ENCODE results near the gene GLRA1.
"Not testable (repeated sequence)": the region's sequence is repeated elsewhere in the genome, so short reads cannot be mapped to it uniquely, and the experiment has no call there.

Gene GLRA1

GRCh38 chr5:151895660-151896030, 29.0 kb downstream of the GLRA1 start:
- no peak overlapping the region for H3K4me3 ChIP-seq (ENCODE audit: control insufficient read depth, low read depth, low read length)
- DNase-seq (ENCODE audit: low read depth), result no peak
- TF ChIP-seq, protein P1, sequence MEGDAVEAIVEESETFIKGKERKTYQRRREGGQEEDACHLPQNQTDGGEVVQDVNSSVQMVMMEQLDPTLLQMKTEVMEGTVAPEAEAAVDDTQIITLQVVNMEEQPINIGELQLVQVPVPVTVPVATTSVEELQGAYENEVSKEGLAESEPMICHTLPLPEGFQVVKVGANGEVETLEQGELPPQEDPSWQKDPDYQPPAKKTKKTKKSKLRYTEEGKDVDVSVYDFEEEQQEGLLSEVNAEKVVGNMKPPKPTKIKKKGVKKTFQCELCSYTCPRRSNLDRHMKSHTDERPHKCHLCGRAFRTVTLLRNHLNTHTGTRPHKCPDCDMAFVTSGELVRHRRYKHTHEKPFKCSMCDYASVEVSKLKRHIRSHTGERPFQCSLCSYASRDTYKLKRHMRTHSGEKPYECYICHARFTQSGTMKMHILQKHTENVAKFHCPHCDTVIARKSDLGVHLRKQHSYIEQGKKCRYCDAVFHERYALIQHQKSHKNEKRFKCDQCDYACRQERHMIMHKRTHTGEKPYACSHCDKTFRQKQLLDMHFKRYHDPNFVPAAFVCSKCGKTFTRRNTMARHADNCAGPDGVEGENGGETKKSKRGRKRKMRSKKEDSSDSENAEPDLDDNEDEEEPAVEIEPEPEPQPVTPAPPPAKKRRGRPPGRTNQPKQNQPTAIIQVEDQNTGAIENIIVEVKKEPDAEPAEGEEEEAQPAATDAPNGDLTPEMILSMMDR (conservative IDR thresholded peaks at IDR 0.05; ENCODE audit: control insufficient read depth, insufficient read depth, low read depth, low read length), result no peak

DNA sequence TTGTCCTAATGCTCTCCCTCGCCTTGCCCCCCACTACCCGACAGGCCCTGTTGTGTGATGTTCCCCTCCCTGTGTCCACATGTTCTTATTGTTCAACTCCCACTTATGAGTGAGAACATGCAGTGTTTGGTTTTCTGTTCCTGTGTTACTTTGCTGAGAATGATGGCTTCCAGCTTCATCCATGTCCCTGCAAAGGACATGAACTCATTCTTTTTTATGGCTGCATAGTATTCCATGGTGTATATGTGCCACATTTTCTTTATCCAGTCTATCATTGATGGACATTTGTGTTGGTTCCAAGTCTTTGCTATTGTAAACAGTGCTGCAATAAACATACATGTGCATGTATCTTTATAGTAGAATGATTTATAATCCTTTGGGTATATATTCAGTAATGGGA, 31.2 kb downstream of the GLRA1 start:
- DNase-seq (ENCODE audit: low read depth); H3K4me3 ChIP-seq (ENCODE audit: control insufficient read depth, low read depth, low read length): not testable (repeated sequence)

- no peak overlapping the region for H3K4me3 ChIP-seq (ENCODE audit: control insufficient read depth, low read depth, low read length)
- DNase-seq (ENCODE audit: low read depth), result no peak
- TF ChIP-seq, protein P1 (conservative IDR thresholded peaks at IDR 0.05; ENCODE audit: control insufficient read depth, insufficient read depth, low read depth, low read length), result no peak
Observed at GRCh38 chr5:151892393-151892792, 32.3 kb downstream of the GLRA1 start.

- no peak for DNase-seq (ENCODE audit: low read depth)
- no peak overlapping the region for H3K4me3 ChIP-seq (ENCODE audit: control insufficient read depth, low read depth, low read length)
- TF ChIP-seq, protein P1 (conservative IDR thresholded peaks at IDR 0.05; ENCODE audit: control insufficient read depth, insufficient read depth, low read depth, low read length), result no peak
Observed at GRCh38 chr5:151890299-151890698, 34.4 kb downstream of the GLRA1 start.

GRCh38 chr5:151889614-151890013, 35.0 kb downstream of the GLRA1 start:
- TF ChIP-seq, protein P1 (conservative IDR thresholded peaks at IDR 0.05; ENCODE audit: control insufficient read depth, insufficient read depth, low read depth, low read length), result no peak
- H3K4me3 ChIP-seq (ENCODE audit: control insufficient read depth, low read depth, low read length), result no peak overlapping the region
- DNase-seq (ENCODE audit: low read depth), result no peak

GRCh38 chr5:151886546-151887275, 37.9 kb downstream of the GLRA1 start:
- peak; percentile 7 for DNase-seq (ENCODE audit: low read depth)
- TF ChIP-seq, protein P1 (conservative IDR thresholded peaks at IDR 0.05; ENCODE audit: control insufficient read depth, insufficient read depth, low read depth, low read length), result no peak

DNA sequence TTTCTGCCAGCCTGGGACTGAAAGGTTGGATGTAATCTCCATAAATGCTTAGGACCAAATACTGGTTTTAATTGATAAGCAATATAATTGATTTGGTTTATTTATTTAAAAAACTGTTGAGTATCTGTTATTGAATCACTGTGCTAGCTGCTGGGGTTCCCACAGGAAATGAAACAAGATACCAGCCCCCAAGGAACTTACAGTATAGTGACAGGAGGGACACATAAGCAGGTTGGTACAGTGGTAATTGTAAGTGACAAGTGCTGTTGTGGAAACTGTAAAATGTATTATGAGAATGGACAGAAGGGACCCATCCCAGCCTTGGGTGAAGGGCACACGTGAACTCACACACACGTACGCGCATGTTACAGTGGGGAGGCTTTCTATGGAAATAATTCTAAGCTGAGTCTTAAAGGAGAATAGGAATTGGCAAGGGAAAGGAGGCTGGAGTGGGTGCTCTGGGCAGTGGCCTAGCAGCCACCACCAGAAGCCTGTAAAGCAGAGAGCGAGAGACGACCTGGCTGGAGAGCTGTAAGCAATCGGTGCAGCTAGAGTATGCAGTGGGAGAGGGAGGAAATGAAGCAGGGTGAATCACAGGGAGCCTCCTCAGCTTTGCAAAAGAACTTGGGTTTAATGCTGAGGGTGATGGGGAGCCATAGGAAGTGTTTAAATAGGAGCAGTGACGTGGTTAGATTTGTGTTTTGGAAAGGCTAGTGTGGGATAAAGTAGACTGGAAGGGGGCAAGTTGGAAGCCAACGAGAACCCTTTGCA, 39.3 kb downstream of the GLRA1 start:
- TF ChIP-seq, protein P1 (conservative IDR thresholded peaks at IDR 0.05; ENCODE audit: control insufficient read depth, insufficient read depth, low read depth, low read length), result no peak
- no peak for DNase-seq (ENCODE audit: low read depth)
- no peak overlapping the region for H3K4me3 ChIP-seq (ENCODE audit: control insufficient read depth, low read depth, low read length)

More at GRCh38 chr5:151886546-151887275, 37.9 kb downstream of the GLRA1 start:
- H3K4me3 ChIP-seq (ENCODE audit: control insufficient read depth, low read depth, low read length), result no peak overlapping the region

Data from fibroblast of mammary gland (primary cell).